H1 (cell line): Measurements from ENCODE around the gene AIF1L. TPM values are rescaled to one million over a fixed set of nuclear protein-coding genes. Genes with fewer than 3 reads are reported as not detected.

ENCODE experiments used
- CTBP2 ChIP-seq: IDR thresholded peaks from 2 replicates; pipeline ENCODE4 v1.7.0; 2011; ENCODE audit warnings: borderline replicate concordance, mild to moderate bottlenecking, moderate library complexity, mixed read lengths, low read length; ENCODE audit not compliant: insufficient read depth, insufficient read length
- KDM5A ChIP-seq: fragments of 200-600 bp; IDR thresholded peaks from 2 replicates; pipeline ENCODE4 v1.7.1; 2012; ENCODE audit warnings: mild to moderate bottlenecking, low read length, inconsistent platforms, mixed read lengths
- SIRT6 ChIP-seq: IDR thresholded peaks from one replicate; pipeline ENCODE4 v1.7.1; 2012; ENCODE audit warnings: low read length, inconsistent platforms
- polyA plus RNA-seq, 7 experiments: library from polyadenylated mRNA; depleted of rRNA in 3 of 7; stranded (reverse) in 5 of 7; unstranded in 2 of 7; fragments of >200 nt in 5 of 7; fragments of 200-250 nt in 2 of 7; gene quantifications; 1 replicate in 5 of 7; 2 replicates in 1 of 7; 4 replicates in 1 of 7; pipeline versions ENCODE4 v1.2.1 to v1.2.3, GENCODE V29; 2011 to 2013; ENCODE audit warnings: missing spikeins in 2 of 7, mixed read lengths in 2 of 7
- total RNA-seq: library from RNA; stranded (reverse); fragmentation: NEBNext Ultra II Directional; extraction: Animal tissue kit (Norgen Biotek cat#: 25700); gene quantifications from 2 replicates; pipeline ENCODE4 v1.2.1, GENCODE V29; 2021
- TF ChIP-seq, protein P1 (sequence below), 3 experiments: IDR thresholded peaks; 1 replicate in 2 of 3; 2 replicates in 1 of 3; pipeline versions ENCODE4 v1.5.1 to v1.6.1; 2011; ENCODE audit warnings: low read length in 3 of 3, mild to moderate bottlenecking in 3 of 3, inconsistent platforms in 2 of 3, low read depth in 1 of 3, moderate library complexity in 1 of 3; ENCODE audit not compliant: insufficient read depth in 1 of 3; ENCODE audit errors: control extremely low read depth in 1 of 3

The AIF1L gene
- total and polyA plus RNA-seq, 2 of the 8 experiments (the other 6 are each of a cell fraction or from before 2014, with no cell fraction given) = 70.7 to 149 TPM

DNA sequence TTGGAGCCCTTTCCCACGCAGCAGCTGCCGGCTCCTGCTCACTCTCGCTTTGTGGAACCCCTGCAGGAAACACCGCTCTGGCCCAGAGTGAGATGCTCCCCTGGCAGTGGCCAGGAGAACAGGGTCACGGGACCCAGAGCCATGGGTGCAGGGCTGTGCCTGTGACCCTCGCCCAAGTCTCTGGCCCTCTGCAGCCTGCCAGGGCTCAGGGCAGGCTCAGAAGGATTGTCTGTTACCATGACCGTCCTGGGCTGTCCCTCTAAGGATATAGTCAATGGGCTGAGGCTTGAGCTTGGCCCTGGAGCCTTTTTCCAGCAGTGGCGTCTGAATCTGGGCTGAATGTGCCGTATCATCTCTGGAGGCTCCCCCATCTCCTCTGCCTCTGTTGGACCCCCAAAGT is 28.7 kb upstream of the AIF1L start (continued):
- TF ChIP-seq, protein P1, sequence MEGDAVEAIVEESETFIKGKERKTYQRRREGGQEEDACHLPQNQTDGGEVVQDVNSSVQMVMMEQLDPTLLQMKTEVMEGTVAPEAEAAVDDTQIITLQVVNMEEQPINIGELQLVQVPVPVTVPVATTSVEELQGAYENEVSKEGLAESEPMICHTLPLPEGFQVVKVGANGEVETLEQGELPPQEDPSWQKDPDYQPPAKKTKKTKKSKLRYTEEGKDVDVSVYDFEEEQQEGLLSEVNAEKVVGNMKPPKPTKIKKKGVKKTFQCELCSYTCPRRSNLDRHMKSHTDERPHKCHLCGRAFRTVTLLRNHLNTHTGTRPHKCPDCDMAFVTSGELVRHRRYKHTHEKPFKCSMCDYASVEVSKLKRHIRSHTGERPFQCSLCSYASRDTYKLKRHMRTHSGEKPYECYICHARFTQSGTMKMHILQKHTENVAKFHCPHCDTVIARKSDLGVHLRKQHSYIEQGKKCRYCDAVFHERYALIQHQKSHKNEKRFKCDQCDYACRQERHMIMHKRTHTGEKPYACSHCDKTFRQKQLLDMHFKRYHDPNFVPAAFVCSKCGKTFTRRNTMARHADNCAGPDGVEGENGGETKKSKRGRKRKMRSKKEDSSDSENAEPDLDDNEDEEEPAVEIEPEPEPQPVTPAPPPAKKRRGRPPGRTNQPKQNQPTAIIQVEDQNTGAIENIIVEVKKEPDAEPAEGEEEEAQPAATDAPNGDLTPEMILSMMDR (IDR thresholded peaks at IDR 0.05; ENCODE audit: control extremely low read depth in 1 of 3, insufficient read depth in 1 of 3, low read depth in 1 of 3, low read length in 3 of 3) = no peak
- no peak for TF ChIP-seq CTBP2
- TF ChIP-seq KDM5A = no peak
- TF ChIP-seq SIRT6 = no peak
